ENCODE data around the gene MACROD2. TPM values are rescaled to one million over a fixed set of nuclear protein-coding genes. Genes with fewer than 3 reads are reported as not detected.

The MACROD2 gene
- total RNA-seq, 4 donors from 2014 or later: 2.1 to 28.1 (median 12.6) TPM

- H3K27me3 ChIP-seq: no peaks in the 10 kb centered on the region
- H3K9me3 ChIP-seq: no peaks in the 10 kb centered on the region
- H3K36me3 ChIP-seq: no peaks in the 10 kb centered on the region
- no peak overlapping the region for H3K27ac ChIP-seq
- no peak for DNase-seq
- no peak overlapping the region for H3K4me3 ChIP-seq
- TF ChIP-seq POLR2A (IDR thresholded peaks at IDR 0.05) (no peak), CTCF (IDR thresholded peaks at IDR 0.05) (no peak)
- intact Hi-C loops (cut with DNase I; ENCODE audit: low total_unique reads): no loop called here
- H3K4me1 ChIP-seq: no peaks in the 10 kb centered on the region
These were observed 5.6 kb downstream of the MACROD2 start for GRCh38 chr20:14000917-14001316.

- no peak for DNase-seq
- intact Hi-C loops (cut with DNase I; ENCODE audit: low total_unique reads): no loop called here
- H3K4me3 ChIP-seq: no peak overlapping the region
- H3K27me3 ChIP-seq: no peaks in the 10 kb centered on the region
- no peaks in the 10 kb centered on the region for H3K9me3 ChIP-seq
- TF ChIP-seq CTCF (IDR thresholded peaks at IDR 0.05): no peak
- TF ChIP-seq POLR2A (IDR thresholded peaks at IDR 0.05): no peak
- H3K36me3 ChIP-seq: no peaks in the 10 kb centered on the region
- H3K4me1 ChIP-seq: no peaks in the 10 kb centered on the region
- no peak overlapping the region for H3K27ac ChIP-seq
These were observed 10.7 kb downstream of the MACROD2 start for GRCh38 chr20:14005996-14006395.

- no peaks in the 10 kb centered on the region for H3K4me1 ChIP-seq
- no peak overlapping the region for H3K4me3 ChIP-seq
- peaks cover 0 to 5% of the 10 kb centered on the region in 2 donors for H3K9me3 ChIP-seq
- no peak for TF ChIP-seq POLR2A (IDR thresholded peaks at IDR 0.05)
- no peak for TF ChIP-seq CTCF (IDR thresholded peaks at IDR 0.05)
- H3K27me3 ChIP-seq: no peaks in the 10 kb centered on the region
- intact Hi-C loops (cut with DNase I; ENCODE audit: low total_unique reads): no loop called here
- DNase-seq: no peak
- no peaks in the 10 kb centered on the region for H3K36me3 ChIP-seq
- no peak overlapping the region for H3K27ac ChIP-seq
These were observed 13.9 kb downstream of the MACROD2 start for GRCh38 chr20:14009208-14009607.

GRCh38 chr20:14012671-14013070 lies 17.4 kb downstream of the MACROD2 start:
- TF ChIP-seq POLR2A (IDR thresholded peaks at IDR 0.05) (no peak), CTCF (IDR thresholded peaks at IDR 0.05) (no peak)
- intact Hi-C loops (cut with DNase I; ENCODE audit: low total_unique reads): no loop called here
- no peaks in the 10 kb centered on the region for H3K27me3 ChIP-seq
- no peaks in the 10 kb centered on the region for H3K36me3 ChIP-seq
- DNase-seq: no peak
- H3K27ac ChIP-seq: no peak overlapping the region
- H3K9me3 ChIP-seq: peaks cover 0 to 11% of the 10 kb centered on the region in 2 donors
- no peak overlapping the region for H3K4me3 ChIP-seq
- H3K4me1 ChIP-seq: no peaks in the 10 kb centered on the region

GRCh38 chr20:14030991-14031390 lies 35.7 kb downstream of the MACROD2 start:
- TF ChIP-seq CTCF (IDR thresholded peaks at IDR 0.05): no peak
- no peak for TF ChIP-seq POLR2A (IDR thresholded peaks at IDR 0.05)
- H3K4me1 ChIP-seq: no peaks in the 10 kb centered on the region
- no peaks in the 10 kb centered on the region for H3K9me3 ChIP-seq
- H3K36me3 ChIP-seq: no peaks in the 10 kb centered on the region
- no peak overlapping the region for H3K27ac ChIP-seq
- intact Hi-C loops (cut with DNase I; ENCODE audit: low total_unique reads): no loop called here
- no peak overlapping the region for H3K4me3 ChIP-seq
- no peak for DNase-seq
- H3K27me3 ChIP-seq: no peaks in the 10 kb centered on the region

Measured in uterus (tissue), 4 donors.